HG03095 (cell line): ENCODE data around the gene AP3S2.
A peak's percentile ranks its signal among the peaks of the same experiment; 100 is the strongest.
"Not testable (repeated sequence)": the region's sequence is repeated elsewhere in the genome, so short reads cannot be mapped to it uniquely, and the experiment has no call there.

ENCODE experiments used
- ATAC-seq: cut with Tn5 transposase; IDR thresholded peaks from one replicate; pipeline ENCODE4 v1.9.1; 2021; ENCODE audit warnings: moderate library complexity; ENCODE audit not compliant: unreplicated experiment

Gene AP3S2

DNA sequence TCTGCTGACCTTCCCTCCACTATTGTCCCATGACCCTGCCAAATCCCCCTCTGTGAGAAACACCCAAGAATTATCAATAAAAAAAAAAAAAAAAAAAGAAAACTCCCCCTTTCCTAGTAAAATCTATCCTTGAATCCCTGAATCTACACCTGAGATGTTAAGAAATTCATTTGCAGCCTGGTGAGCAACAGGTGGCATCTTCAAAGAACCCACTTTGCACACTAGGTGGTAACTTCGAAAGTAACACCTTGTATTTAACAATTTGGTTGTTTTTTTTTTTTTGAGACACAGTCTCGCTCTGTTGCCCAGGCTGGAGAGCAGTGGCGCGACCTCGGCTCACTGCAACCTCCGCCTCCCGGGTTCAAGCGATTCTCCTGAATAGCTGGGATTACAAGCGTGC, 24.3 kb downstream of the AP3S2 start:
- ATAC-seq = not testable (repeated sequence)

DNA sequence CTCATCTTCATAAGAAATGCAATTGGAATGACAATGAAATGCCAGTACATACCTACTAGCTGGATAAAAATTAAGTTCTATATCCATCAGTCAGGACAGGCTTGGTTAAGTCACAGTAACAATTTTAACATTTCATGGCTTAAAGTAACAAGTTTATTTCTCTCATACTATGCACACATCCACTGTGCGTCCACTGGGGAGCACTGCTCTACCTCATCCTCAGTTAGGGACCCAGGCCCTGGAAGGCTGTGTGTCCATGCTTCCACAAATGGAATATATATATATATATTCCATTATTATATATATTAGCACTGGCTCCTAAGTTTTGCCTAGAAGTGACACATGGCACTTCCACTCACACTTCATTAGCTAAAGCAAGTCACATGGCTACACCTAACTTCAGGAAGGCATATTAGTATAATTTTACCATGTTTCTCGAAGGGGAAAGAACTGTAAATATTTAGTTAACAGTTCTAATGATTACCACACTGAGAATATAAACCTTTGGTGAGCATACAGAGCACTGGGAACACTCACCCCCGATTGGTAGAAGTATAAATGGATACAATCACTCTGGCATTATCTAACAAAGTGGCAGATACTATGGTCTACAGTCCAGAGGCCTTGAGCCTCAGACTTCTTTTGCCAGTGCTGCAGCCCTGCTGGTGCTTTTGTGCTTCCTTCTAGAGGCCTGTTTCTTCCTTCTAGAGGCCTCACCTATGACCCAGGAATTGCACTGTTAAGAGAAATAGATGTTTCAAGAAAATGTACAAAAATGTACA, 28.6 kb downstream of the AP3S2 start:
- no peak for ATAC-seq

DNA sequence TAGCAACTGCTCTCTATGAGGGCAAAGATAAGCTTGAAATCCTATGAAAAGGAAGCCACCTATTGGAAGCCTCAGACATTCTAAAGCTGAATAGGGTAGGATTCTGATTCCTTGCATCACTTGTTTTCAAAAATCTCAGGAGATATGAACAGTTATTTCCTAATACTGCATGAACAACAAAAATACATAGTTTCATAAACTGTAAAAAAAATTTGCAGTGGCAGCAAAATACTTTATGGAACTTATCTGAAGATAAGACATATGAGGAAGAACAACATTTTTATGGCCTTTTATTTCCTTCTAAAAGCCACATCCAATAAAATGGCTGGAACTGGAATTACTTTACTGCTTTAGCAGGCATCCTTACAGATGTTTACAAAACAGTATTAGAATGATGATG, 29.9 kb downstream of the AP3S2 start:
- ATAC-seq = no peak

DNA sequence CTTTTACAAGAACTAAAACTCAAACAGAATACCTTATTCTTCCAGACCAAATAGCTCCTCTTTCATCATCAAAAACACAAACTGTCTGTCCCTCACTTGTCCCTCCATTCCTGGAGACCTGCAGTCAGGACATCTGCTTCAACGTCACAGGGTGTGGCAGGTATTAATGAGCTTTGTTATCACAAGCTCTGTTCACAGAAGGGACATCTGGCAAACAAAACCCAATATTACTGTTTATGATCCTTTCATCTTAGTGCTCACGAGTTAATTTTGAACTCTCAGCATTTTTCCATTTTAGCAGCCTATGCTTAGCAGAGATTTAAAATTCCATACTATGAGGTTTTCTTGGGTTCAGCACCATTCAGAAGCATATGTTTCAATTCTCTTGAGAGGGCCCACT, 32.9 kb downstream of the AP3S2 start:
- ATAC-seq = no peak

DNA sequence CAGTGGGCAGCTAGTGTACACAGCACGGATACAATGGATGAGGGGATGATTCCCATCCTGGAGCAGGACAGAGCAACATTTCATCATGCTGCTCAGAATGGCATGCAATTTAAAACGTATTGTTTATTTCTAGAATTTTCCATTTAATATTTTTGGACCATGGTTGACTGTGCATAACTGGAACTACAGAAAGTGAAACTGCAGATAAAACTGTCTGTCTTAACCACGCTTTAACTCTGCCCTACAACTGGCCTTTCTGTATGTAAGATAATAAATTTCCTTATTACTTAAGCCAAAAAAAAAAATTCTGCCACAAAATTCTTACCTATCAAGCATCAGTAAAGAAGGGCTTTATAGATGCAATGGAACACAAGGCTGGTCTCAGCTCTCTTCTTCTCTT, 33.4 kb downstream of the AP3S2 start:
- no peak for ATAC-seq

DNA sequence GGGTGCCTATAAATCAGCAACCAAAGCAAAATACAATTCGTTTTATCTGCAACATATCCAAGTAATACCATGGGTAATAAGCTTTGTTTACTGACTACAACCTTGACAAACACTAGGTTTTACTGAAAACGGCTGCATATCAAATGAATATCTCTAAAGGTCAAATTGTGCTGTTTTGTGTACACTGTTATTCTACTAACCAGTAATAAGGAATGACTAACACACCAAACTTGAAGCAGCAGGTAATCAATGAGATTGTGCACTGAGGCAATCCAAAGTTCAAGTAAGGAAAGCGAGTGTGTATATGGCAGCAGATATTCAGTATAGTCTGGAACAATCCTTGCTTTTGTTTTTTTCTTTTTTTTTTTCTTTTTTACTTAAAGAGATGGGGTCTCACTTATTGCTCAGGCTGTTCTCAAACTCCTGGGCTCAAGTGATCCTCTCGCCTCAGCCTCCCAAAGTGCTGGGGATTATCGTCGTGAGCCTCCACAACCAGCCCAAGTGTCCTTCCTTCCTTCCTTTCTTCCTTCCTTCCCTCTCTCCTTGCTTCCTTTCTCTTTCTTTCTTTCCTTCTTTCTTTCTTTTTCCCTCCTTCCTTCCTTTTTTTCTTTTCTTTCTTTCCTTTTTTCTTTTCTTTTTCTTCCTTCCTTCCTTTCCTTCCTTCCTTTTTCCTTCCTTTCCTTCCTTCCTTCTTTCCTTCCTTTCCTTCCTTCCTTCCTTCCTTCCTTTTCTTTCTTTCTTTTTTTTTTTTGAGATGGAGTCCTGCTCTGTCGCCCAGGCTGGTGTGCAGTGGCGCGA, 34.9 kb downstream of the AP3S2 start:
- ATAC-seq = no peak

DNA sequence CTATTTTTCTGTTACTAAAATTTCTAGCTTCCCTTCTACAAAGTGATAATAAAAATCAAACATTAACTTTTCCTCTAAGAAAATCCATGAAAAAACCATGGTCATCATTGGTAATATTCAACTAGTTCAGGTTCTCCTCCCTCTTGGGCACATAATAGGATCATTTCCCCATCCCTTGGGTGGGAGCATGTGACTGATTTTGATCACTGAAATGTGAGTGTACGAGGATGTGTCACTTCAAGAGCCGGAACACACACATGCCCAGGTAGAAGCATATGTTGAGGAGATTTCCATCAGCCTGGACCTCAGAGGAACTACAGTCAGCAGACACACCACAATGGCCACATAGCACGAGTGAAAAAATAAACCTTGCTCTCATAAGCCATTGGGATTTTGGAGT, 36.1 kb downstream of the AP3S2 start:
- no peak for ATAC-seq

DNA sequence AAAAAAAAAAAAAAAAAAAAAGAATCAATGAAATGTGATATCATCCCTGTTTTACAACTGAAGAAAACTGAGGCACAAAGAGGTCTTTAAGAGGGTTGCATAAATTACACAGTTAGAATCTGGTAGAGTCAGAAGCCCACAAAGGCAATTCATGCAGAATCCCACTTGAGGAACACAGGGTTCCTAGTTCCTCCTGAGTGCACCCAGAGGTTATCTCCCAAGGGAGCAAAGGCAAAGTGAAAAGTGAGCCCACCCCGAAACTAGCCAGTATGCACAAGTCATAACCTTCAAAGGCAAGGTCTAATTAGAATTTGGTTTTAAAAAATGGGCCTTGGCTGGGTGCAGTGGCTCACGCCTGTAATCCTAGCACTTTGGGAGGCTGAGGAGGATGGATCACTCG, 37.8 kb downstream of the AP3S2 start:
- no peak for ATAC-seq

DNA sequence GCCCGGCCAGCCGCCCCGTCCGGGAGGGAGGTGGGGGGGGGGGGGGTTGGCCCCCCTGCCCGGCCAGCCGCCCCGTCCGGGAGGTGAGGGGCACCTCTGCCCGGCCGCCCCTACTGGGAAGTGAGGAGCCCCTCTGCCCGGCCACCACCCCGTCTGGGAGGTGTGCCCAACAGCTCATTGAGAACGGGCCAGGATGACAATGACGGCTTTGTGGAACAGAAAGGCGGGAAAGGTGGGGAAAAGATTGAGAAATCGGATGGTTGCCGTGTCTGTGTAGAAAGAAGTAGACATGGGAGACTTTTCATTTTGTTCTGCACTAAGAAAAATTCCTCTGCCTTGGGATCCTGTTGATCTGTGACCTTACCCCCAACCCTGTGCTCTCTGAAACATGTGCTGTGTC, 38.9 kb downstream of the AP3S2 start:
- ATAC-seq = not testable (repeated sequence)

DNA sequence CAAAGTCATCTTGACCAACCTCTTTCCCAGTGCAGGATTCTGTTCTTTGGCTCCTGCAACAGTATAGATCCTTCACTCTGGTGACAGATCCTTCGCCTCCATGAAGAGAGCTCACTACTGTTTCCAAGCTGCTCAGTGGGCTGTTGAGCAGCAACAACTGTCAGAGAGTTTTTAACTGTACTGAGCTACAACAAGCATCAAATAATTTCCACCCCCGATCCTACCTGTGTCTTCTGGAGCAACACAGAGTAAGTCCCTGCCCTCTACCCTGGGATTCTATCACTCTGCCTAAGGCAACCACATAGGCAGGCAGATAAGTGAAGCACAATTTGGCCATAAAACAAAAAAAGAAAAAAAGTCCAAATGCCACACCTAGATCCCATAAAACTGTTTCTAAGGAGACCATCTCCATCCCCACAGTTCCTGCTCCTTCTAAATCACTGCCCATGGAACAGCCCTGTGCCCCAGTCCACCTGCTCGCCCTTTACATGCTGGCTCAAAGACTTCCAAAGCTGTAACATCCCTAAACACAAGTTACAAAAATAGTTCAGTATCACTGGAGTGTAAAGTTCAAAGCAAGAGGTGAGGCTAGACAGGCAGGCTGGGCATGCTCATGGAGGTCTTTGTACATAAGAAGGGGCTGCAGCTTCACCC, 41.3 kb downstream of the AP3S2 start:
- ATAC-seq = no peak

DNA sequence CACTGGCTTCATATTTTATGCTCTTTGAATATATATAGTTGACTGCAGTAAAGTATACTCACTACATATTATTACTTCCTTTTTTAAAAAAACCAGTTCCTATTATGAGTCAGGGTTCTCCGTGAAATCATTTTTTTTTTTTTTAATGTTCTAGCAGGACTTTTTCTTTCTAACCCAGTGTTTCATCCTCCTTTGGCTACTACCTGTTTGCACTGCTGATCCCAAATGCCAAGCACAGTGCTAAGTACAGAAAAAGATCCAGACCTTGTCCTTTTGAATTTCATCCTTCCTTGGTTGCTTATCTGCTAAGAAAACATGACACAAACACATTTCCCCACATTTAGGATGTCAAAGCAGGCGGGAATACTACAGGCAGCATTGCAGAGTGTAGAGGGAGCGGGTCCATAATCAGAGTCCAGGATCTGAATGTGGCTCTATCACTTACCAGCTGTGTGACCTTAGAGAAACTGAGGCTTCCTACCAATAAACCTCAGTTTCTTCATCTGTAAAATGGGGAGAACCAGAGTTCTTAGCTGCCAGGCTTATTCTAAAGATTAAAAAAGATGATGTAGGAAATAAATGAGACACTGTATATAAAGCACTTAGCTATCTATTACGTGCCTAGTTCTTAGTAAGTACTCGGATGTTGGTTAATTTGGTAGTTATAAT, 42.0 kb downstream of the AP3S2 start:
- peak; percentile 64 for ATAC-seq

DNA sequence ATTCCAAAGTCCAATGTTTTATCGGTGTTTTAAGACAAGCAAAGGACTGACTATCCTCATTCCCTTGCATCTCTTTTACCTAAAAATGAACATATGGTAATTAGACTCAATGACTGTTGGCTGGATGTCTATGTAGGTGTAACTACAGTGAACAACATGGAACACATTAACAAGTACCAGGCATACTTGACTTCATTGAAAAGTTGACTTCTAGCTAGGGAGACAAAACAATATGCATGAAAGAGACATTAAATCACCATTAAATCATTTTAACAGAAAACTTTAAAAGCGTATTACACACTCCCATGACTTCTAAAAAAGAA, 44.9 kb downstream of the AP3S2 start:
- no peak for ATAC-seq

DNA sequence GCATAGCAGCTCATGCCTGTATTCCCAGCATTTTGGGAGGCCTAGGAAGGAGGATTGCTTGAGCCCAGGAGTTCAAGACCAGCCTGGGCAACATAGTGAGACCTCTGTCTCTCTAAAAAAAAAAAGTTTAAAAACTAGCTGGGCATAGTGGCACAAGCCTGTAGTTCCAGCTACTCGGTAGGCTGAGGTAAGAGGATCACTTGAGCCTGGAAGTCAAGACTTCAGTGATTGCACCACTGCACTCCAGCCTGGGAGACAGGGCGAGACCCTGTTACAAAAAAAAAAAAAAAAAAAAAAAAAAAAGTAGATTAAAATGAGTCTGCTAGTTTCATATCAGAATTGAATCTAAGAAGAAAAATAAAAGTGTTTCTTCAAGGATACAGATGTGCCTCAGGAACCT, 46.7 kb downstream of the AP3S2 start:
- ATAC-seq = no peak

DNA sequence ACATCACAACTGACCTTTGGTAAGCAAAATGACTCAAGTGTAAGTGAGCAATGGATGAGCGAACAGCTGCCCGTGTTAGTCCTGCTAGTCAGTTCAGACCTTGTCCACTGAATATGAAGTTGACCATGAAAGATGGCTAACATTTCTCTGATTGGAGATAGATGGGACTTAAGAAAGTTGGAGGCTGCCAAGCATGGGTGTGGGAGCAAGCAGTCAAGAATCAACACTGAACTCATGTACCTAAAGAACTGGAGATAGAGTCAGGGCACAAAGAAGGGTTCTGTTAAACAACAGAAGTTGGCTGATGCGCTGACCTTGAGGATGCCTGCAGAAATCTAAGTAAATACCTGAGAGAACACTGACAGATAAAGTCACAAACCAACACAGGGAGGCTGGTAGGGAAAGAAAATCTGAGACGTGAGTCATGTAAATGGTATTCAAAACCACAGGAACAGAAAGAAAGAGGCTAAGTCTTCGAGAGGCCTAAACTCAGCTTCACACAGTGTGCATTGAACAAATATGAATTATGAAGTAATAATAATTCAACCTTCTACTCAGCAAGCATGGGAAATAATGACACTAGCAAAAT, 48.4 kb downstream of the AP3S2 start:
- no peak for ATAC-seq

DNA sequence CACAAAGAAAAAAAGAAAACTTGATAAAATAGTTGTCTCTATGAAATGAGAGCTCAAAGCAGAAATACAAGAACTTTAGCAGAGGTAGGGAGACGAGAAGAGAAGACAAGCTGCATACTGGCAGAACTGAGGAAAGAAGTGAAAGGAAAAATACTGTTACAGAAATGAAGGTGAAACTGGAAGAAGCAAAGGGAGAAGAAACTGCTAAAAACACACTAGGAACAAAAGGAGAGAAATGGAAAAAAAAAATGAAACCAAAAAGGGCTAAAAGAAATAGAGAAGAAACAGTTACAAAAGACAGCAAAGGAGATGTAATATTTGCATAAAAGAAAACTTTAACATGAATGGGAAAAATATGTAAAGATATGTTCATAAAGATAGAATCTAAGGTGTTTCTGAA, 51.8 kb downstream of the AP3S2 start:
- no peak for ATAC-seq

DNA sequence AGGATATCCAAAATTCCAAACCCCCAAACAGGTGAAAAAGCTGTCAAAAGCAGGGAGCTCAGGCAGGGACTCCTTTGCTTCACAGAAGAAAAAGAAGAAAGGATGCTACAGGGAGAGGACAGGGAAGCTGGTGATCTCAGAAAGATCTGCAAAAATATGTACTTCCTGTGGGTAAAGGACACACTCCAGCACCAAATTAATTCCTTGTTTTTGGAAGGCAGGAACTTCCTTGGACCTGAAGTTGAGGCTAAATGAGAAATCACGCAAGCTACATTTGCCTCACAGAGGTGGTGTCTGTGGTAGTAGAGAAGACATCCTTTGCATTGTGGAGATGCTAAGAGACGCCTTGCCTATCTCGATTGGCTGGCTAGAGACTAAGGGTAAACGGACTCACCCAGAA, 52.5 kb downstream of the AP3S2 start:
- ATAC-seq = no peak

DNA sequence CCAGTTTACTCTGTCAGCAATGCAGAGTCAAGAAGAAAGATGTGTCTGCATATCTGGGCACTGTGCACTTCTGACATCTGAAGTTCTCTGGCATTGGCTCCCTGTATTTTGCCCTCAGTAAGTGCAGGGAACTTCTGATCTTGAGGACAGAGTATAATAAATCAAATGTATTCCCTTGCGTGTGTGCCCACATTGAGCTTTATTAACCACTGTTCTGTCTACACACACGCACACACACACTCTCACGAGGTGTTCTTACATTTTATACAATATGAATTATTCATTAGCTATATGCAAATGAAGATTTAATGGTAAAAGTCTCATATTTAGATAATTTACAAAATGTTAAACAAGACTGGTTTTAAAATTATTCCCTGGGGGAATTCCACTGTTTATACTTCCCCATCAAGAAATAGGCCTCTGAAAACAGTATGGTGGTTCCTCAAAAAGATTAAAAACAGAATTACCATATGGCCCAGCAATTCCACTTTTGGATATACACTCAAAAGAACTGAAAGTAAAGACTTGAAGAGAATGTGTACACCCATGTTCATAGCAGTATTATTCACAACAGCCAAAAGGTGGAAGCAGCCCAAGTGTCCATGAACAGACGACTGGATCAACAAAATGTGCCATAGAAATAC, 54.5 kb downstream of the AP3S2 start:
- ATAC-seq = no peak

DNA sequence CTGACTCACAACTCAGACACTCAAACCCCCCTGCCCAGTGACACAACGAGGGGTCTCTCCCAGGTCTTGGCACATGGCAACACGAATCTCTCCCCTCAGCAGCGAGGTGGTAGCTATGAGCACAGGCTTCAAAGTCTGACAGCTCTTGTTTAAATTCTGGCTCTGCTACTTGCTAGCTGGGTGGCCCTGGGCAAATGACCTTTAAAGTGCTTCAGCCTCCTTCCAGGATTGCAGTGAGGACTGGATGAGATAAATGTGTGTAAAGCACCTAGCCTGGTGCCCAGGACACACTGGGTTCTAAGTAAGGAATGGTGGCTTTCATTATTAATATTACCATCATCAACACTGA, 56.0 kb downstream of the AP3S2 start:
- ATAC-seq = no peak

DNA sequence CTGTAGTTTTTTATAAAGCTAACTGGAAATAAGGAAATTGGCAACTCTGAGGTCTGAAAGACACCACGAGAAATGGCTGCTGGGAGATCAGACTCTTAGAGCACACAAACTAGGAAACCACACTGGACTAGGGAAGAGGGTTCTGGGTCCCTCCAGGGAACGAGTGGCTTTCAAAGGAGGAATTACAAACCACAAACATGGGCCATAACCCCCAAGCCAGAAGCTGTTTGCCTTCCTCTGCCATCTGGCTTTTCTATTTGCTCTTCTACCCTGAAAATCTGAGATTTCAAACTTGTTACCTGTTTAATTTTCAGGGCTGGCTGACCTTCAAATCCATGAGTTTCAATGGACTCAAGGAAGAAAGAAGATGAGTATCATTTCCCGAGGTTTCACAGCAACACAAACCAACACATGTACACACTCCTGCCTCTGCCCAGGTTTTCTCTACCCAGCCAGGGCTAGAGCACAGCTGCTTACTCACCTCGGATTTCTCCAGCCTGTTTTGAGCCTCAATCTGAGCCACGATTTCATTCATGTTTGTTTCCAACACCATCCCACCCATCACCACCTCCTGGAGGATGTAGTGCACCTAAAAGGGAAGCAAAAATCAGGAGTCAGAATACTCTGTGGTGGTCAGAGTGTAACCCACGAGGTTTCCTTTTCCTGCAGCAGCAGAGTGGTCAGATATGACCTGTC, 56.5 kb downstream of the AP3S2 start:
- no peak for ATAC-seq
